HG03103 (cell line): Measurements from ENCODE around the gene NDUFB5.

Experiments used
- ATAC-seq: cut with Tn5 transposase; IDR thresholded peaks from one replicate; pipeline ENCODE4 v1.9.1; 2021; ENCODE audit warnings: low read depth; ENCODE audit not compliant: unreplicated experiment

NDUFB5 gene

GRCh38 chr3:179673523-179673922 lies 68.9 kb downstream of the NDUFB5 start:
- ATAC-seq: no peak

GRCh38 chr3:179676081-179676480 lies 71.5 kb downstream of the NDUFB5 start:
- ATAC-seq: no peak
